HFFc6 (cell line): ENCODE measurements around the gene ACOT7. TPM values are rescaled to one million over a fixed set of nuclear protein-coding genes. Genes with fewer than 3 reads are reported as not detected.
A peak's percentile ranks its signal among the peaks of the same experiment; 100 is the strongest.

Source experiments
- DNase-seq: peaks from one replicate; pipeline ENCODE4 v3.0.0-alpha.2; 2018
- H3K27ac Mint-ChIP-seq: 2 replicates; pipeline ENCODE4 v1.8.0; 2020; ENCODE audit warnings: mild to moderate bottlenecking, mixed read lengths
- H3K27me3 Mint-ChIP-seq: 2 replicates; pipeline ENCODE4 v1.8.0; 2021; ENCODE audit warnings: mild to moderate bottlenecking, moderate library complexity, mixed read lengths; ENCODE audit not compliant: insufficient read depth
- H3K36me3 Mint-ChIP-seq: 2 replicates; pipeline ENCODE4 v1.8.0; 2021; ENCODE audit warnings: low read depth, mixed read lengths
- H3K4me1 Mint-ChIP-seq: 2 replicates; pipeline ENCODE4 v1.8.0; 2020; ENCODE audit warnings: low read depth, mixed read lengths
- H3K4me3 Mint-ChIP-seq: 2 replicates; pipeline ENCODE4 v1.8.0; 2020; ENCODE audit warnings: mild to moderate bottlenecking, moderate library complexity, mixed read lengths
- H3K9me3 Mint-ChIP-seq: 2 replicates; pipeline ENCODE4 v1.8.0; 2020; ENCODE audit warnings: mild to moderate bottlenecking, mixed read lengths
- total RNA-seq, 6 experiments: library from RNA; stranded (reverse); fragmentation: NEBNext Ultra II Directional; extraction: Animal tissue kit (Norgen Biotek cat#: 25700); gene quantifications; 2 replicates in 1 of 6; 3 replicates in 5 of 6; pipeline ENCODE4 v1.2.3, GENCODE V29; 2021
- TF ChIP-seq, protein P1 (sequence below): fragments of 200-600 bp; sonication (generic); IDR thresholded peaks from 2 replicates; pipeline ENCODE4 v1.5.0; 2021; ENCODE audit warnings: antibody characterized with exemption, mild to moderate bottlenecking

Gene ACOT7
- total RNA-seq, 6 experiments from 2014 or later = 103 to 125 (median 111) TPM

DNA sequence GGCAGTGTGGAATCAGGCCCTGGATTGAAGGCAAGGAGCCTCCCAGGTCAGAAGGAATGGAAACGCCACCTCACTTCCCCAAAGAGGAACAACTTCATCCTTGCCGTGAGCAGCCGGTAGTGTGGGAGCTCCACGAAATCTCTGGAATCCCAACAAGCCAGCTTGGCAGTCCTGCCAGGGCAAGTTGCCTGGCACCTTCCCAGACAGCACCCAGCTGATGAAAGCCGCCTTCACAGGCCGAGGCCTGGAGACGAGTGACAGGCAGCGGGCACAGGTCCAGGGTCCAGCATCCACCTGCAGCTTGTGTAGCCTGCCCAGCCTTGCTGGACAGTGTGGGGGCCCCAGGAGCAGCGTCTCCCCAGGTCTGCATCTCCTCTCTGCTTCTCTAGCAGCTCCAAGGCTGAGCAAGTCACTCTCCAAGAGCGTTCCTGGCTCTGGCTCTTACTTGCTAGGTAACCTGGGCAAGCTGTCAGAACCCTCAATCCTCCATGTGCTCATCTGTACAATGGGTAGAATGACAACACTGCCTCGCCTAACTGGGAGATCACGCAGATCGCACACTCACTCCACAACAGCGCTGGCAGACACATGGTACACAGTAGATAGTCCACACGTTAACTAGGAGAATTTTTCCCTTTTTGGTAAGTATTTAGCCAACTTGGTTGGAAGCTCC, 43.0 kb downstream of the ACOT7 start:
- Mint-ChIP-seq H3K4me3 (no peak overlapping the region), H3K4me1 (peaks cover 12% of the 10 kb centered on the region)
- no peak for DNase-seq

DNA sequence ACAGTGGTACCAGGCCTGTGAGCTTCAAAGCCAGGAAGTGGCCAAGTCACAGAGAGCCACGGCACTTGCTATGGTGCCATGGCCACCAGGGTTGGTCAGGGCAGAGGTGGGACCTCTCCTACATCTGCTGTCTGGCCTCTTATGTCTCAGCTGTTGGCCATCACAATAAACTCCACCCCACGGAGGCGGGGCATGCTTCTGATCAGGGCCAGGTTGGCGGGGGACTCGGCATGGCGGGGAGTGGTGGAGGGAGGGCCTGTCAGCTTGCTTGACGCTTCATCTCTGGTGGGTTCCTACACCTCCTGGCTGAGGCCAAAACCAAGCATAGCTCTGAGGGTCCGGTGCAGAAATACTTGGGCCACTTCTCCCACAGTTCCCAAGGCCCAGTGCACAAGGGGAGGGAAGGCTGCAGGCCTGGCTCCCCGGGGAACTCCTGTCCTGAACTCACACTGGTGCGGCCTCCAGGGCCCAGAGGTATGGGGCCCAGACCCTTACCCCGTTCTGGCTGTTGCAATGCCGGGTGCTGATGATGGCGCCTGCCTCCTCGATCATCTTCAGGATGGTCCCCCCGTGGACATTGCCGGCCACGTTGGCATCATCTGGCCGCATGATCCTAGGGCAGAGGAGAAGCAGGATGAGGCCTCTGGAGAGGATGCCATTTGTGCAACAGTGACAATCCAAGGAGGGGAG, 44.2 kb downstream of the ACOT7 start:
- DNase-seq = no peak
- TF ChIP-seq, protein P1, sequence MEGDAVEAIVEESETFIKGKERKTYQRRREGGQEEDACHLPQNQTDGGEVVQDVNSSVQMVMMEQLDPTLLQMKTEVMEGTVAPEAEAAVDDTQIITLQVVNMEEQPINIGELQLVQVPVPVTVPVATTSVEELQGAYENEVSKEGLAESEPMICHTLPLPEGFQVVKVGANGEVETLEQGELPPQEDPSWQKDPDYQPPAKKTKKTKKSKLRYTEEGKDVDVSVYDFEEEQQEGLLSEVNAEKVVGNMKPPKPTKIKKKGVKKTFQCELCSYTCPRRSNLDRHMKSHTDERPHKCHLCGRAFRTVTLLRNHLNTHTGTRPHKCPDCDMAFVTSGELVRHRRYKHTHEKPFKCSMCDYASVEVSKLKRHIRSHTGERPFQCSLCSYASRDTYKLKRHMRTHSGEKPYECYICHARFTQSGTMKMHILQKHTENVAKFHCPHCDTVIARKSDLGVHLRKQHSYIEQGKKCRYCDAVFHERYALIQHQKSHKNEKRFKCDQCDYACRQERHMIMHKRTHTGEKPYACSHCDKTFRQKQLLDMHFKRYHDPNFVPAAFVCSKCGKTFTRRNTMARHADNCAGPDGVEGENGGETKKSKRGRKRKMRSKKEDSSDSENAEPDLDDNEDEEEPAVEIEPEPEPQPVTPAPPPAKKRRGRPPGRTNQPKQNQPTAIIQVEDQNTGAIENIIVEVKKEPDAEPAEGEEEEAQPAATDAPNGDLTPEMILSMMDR = no peak
- no peak overlapping the region for H3K4me3 Mint-ChIP-seq
- no peak overlapping the region for H3K27ac Mint-ChIP-seq
- H3K27me3 Mint-ChIP-seq = no peaks in the 10 kb centered on the region; the same call in 1 of the 2 replicates
- H3K4me1 Mint-ChIP-seq = peaks cover 12% of the 10 kb centered on the region
- no peaks in the 10 kb centered on the region for H3K9me3 Mint-ChIP-seq
- no peaks in the 10 kb centered on the region for H3K36me3 Mint-ChIP-seq

More for the DNA sequence above, 43.0 kb downstream of the ACOT7 start:
- Mint-ChIP-seq H3K27me3 (no peaks in the 10 kb centered on the region; the same call in 1 of the 2 replicates), H3K27ac (no peak overlapping the region), H3K36me3 (no peaks in the 10 kb centered on the region), H3K9me3 (no peaks in the 10 kb centered on the region)
- TF ChIP-seq, protein P1 = no peak

DNA sequence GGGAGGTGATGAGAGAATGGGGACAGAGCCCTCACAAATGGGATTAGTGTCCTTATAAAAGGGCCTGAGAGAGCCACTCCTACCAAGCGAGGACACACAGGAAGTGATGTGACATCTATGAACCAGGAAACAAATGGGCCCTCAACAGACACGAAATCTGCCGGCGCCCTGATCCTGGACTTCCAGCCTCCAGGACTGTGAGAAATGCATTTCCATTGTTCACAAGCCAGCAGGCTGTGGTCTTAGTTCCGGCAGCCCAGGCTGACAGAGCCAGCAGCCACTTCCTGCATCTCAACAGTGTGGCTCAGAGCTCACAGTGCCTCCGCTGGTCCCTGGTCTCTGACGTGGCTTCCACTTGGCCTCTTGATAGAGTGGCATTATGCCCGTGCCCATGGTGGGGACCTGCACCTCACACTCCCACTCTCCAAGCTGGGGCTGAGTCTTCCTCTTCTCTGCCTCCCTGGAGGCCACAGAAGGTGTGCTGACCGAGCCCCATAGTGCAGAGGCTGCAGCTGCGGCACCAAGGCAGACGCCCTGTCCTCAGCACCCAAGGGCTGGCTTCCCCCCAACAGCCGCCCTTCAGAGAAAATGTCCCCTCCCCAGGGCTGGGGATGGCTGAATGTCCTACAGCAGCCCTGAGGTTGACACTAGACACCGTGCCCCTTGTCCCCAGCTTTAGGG, 44.9 kb downstream of the ACOT7 start:
- Mint-ChIP-seq H3K4me1 (peaks cover 10% of the 10 kb centered on the region), H3K4me3 (no peak overlapping the region), H3K27ac (no peak overlapping the region), H3K27me3 (no peaks in the 10 kb centered on the region; the same call in none of the 2 replicates), H3K9me3 (no peaks in the 10 kb centered on the region), H3K36me3 (no peaks in the 10 kb centered on the region)
- DNase-seq = no peak
- TF ChIP-seq, protein P1 = no peak

DNA sequence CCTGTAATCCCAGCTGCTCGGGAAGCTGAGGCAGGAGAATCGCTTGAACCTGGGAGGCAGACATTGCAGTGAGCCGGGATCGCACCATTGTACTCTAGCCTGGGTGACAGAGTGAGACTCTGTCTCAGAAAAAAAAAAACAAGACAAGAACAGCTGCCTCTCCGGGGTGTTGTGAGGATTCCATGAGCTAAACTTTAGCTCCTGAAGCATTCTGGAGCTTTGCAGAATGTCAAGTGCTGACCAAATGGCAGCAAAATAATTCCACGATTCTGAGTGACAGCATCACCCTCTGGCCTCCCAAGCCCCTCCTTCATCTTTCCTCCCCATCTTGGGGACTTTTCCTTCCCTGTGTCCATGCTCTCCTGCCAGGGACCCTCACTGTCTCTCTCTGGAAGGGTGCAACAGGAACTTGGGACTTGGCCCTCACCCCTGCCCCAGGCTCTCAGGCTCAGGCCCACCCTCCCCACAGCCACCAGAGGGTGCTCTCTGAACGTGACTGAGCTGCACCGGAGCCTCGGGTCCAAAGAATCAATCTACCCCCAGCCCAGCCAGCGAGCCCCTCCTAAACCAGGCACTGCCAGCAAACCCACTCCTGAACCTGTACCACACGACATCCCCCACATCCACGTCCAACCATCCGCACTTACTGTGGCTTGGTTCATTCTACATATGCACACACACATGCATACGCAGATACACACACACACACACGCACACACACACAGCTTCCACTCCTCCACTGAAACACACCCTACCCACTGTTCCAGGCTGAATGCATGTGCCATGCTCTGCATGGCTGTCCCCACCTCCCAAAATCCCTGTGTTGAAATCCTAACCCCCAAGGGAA, 45.7 kb downstream of the ACOT7 start:
- Mint-ChIP-seq H3K4me3 (no peak overlapping the region), H3K9me3 (no peaks in the 10 kb centered on the region), H3K4me1 (peaks cover 12% of the 10 kb centered on the region), H3K27me3 (no peaks in the 10 kb centered on the region; the same call in none of the 2 replicates), H3K27ac (no peak overlapping the region), H3K36me3 (no peaks in the 10 kb centered on the region)
- TF ChIP-seq, protein P1 = peak; percentile 77
- DNase-seq = no peak

DNA sequence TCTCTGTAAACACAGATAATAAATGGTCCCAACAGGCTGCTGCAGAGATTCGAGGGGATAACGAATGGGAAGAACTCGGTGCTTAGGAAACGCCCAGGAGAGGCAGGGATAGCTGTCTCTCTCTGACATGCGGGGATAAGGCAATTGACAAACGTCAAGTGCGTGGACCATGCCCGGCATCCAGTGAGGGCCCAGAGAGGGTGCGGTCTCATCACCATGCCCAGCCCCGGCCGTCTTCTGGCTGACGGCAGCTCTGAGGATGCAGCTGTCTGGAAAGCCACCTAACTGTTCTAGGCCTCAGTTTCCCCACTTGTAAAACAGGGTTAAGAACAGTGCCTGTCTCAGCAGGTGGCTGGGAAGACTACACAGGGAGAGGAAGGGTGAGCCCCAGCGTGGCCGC, 48.1 kb downstream of the ACOT7 start:
- TF ChIP-seq, protein P1 = no peak
- no peak overlapping the region for H3K27ac Mint-ChIP-seq
- H3K4me1 Mint-ChIP-seq = peaks cover 9% of the 10 kb centered on the region
- no peak for DNase-seq
- H3K9me3 Mint-ChIP-seq = no peaks in the 10 kb centered on the region
- no peaks in the 10 kb centered on the region for H3K36me3 Mint-ChIP-seq
- H3K4me3 Mint-ChIP-seq = no peak overlapping the region
- no peaks in the 10 kb centered on the region; the same call in none of the 2 replicates for H3K27me3 Mint-ChIP-seq
